Prostate gland (tissue), 2 donors: ENCODE data around the gene TRAF3IP1. TPM values are rescaled to one million over a fixed set of nuclear protein-coding genes. Genes with fewer than 3 reads are reported as not detected.

Experiments used
- DNase-seq: peaks from one replicate; pipeline ENCODE4 v3.0.0-alpha.2; 2019; ENCODE audit warnings: low spot score
- H3K27ac ChIP-seq, 2 donors: fragments of 200-600 bp; sonication (generic); 2 replicates each; pipeline ENCODE4 v1.5.1; 2017 to 2019
- H3K27me3 ChIP-seq: fragments of 200-600 bp; sonication (generic); replicated peaks from 2 replicates; pipeline ENCODE4 v1.5.1; 2019; ENCODE audit not compliant: insufficient read depth
- H3K36me3 ChIP-seq, 2 donors: fragments of 200-600 bp; sonication (generic); 1 replicate in 1 of 2; 2 replicates in 1 of 2; pipeline versions ENCODE4 v1.5.1 to v1.8.1; 2017 to 2019
- H3K4me1 ChIP-seq: fragments of 200-600 bp; sonication (generic); replicated peaks from 2 replicates; pipeline ENCODE4 v1.5.1; 2019
- H3K4me3 ChIP-seq, 2 donors: fragments of 200-600 bp; sonication (generic); 2 replicates each; pipeline ENCODE4 v1.5.1; 2017 to 2019
- H3K9me3 ChIP-seq: fragments of 200-600 bp; sonication (generic); 2 replicates; pipeline ENCODE4 v1.5.1; 2017
- CTCF ChIP-seq, 4 experiments: fragments of 200-600 bp in 2 of 4; fragments of 450-650 bp in 2 of 4; sonication (generic) in 2 of 4; IDR thresholded peaks; 1 replicate in 3 of 4; 2 replicates in 1 of 4; pipeline ENCODE4 v1.5.1; 2016 to 2019; ENCODE audit warnings: antibody characterized with exemption in 4 of 4, mild to moderate bottlenecking in 2 of 4, moderate library complexity in 2 of 4
- POLR2A ChIP-seq: fragments of 450-650 bp; IDR thresholded peaks from one replicate; pipeline ENCODE4 v1.6.1; 2016; ENCODE audit warnings: antibody characterized with exemption, mild to moderate bottlenecking
- POLR2AphosphoS5 ChIP-seq: sonication (generic); formaldehyde crosslinking; IDR thresholded peaks from one replicate; pipeline ENCODE4 v1.6.1; 2017; ENCODE audit warnings: antibody characterized with exemption
- WGBS: methylation state at CpG from one replicate; pipeline ENCODE4 v1.1.5; 2018; 5-methylcytosine and 5-hydroxymethylcytosine counted together
- intact Hi-C: fragments of 100-400 bp; cut with DNase I; formaldehyde crosslinking; loops from one replicate; pipeline ENCODE4 v1.14.2; 2022
- total RNA-seq, 2 donors: library from RNA; depleted of rRNA; stranded (reverse); fragments of >200 nt; gene quantifications; one replicate each; pipeline ENCODE4 v1.1.0, GENCODE V29; 2016

The TRAF3IP1 gene
- total RNA-seq, 2 donors from 2014 or later: 14.4 to 18.5 TPM

- TF ChIP-seq POLR2A (no peak), POLR2AphosphoS5 (no peak)
- Histone ChIP-seq H3K27me3 (no peaks in the 10 kb centered on the region), H3K4me1 (no peaks in the 10 kb centered on the region), H3K27ac (no peak overlapping the region), H3K4me3 (no peak overlapping the region), H3K9me3 (no peaks in the 10 kb centered on the region), H3K36me3 (no peaks in the 10 kb centered on the region)
- WGBS: 78% methylated on average over 12 of the region's 12 CpGs
- intact Hi-C loops: no loop called here
- no peak for DNase-seq
These were observed 26.2 kb downstream of the TRAF3IP1 start for GRCh38 chr2:238346544-238346943.

GRCh38 chr2:238350150-238350897, 30.0 kb downstream of the TRAF3IP1 start:
- no peaks in the 10 kb centered on the region for H3K27me3 ChIP-seq
- no peak for DNase-seq
- no peaks in the 10 kb centered on the region for H3K9me3 ChIP-seq
- H3K4me1 ChIP-seq: no peaks in the 10 kb centered on the region
- no peak overlapping the region for H3K4me3 ChIP-seq
- WGBS: 93% methylated on average over 18 of the region's 18 CpGs
- intact Hi-C loops: loop anchor here (10.0 kb wide), 1 partner anchor 624 kb away; no protein-coding TSS in a partner anchor
- TF ChIP-seq POLR2AphosphoS5: no peak
- no peak for TF ChIP-seq CTCF (IDR thresholded peaks at IDR 0.05)
- no peak for TF ChIP-seq POLR2A
- H3K36me3 ChIP-seq: no peaks in the 10 kb centered on the region
- H3K27ac ChIP-seq: no peak overlapping the region

- 83% methylated on average over 15 of the region's 15 CpGs for WGBS
- no peaks in the 10 kb centered on the region for H3K36me3 ChIP-seq
- no peak for DNase-seq
These were observed 31.0 kb downstream of the TRAF3IP1 start for GRCh38 chr2:238351315-238351714.

GRCh38 chr2:238352361-238352760, 32.0 kb downstream of the TRAF3IP1 start:
- intact Hi-C loops: loop anchor here (10.0 kb wide), 1 partner anchor 622 kb away; no protein-coding TSS in a partner anchor

More at GRCh38 chr2:238351315-238351714, 31.0 kb downstream of the TRAF3IP1 start:
- intact Hi-C loops: loop anchor here (10.0 kb wide), 1 partner anchor 623 kb away; no protein-coding TSS in a partner anchor
- no peaks in the 10 kb centered on the region for H3K9me3 ChIP-seq
- no peak overlapping the region for H3K4me3 ChIP-seq
- H3K27me3 ChIP-seq: no peaks in the 10 kb centered on the region
- no peak for TF ChIP-seq POLR2A
- no peak for TF ChIP-seq POLR2AphosphoS5
- no peak for TF ChIP-seq CTCF (IDR thresholded peaks at IDR 0.05)
- no peak overlapping the region for H3K27ac ChIP-seq
- no peaks in the 10 kb centered on the region for H3K4me1 ChIP-seq

DNA sequence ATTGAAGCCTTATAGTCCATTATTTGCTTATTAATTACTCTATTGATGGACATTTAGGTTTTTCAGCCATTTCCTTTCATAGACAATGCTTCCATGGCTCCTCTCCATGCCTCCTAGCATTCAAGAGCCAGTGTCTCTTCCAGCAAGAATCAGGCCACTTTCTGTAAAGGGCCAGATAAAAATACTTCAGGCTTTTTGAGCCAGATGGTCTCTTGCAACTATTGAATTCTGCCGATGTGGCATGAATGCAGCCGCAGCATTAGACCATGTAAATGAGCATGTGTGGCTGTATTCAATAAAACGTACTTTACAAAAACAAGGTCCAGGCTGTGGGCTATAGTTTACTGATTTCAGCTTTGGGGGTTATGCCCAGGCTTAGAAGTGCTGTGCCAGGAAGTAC, 38.5 kb downstream of the TRAF3IP1 start:
- no peak overlapping the region for H3K4me3 ChIP-seq
- no peaks in the 10 kb centered on the region for H3K27me3 ChIP-seq
- no peak for DNase-seq
- no peaks in the 10 kb centered on the region for H3K36me3 ChIP-seq
- H3K27ac ChIP-seq: no peak overlapping the region
- H3K4me1 ChIP-seq: no peaks in the 10 kb centered on the region
- intact Hi-C loops: loop anchor here (10.0 kb wide), 1 partner anchor 616 kb away; no protein-coding TSS in a partner anchor
- TF ChIP-seq POLR2AphosphoS5 (no peak), POLR2A (no peak), CTCF (IDR thresholded peaks at IDR 0.05) (no peak)
- no peaks in the 10 kb centered on the region for H3K9me3 ChIP-seq
- WGBS: 94% methylated on average over 3 of the region's 3 CpGs

More at GRCh38 chr2:238352361-238352760, 32.0 kb downstream of the TRAF3IP1 start:
- Histone ChIP-seq H3K27ac (no peak overlapping the region), H3K36me3 (no peaks in the 10 kb centered on the region), H3K4me3 (no peak overlapping the region), H3K9me3 (no peaks in the 10 kb centered on the region), H3K27me3 (no peaks in the 10 kb centered on the region), H3K4me1 (no peaks in the 10 kb centered on the region)
- DNase-seq: no peak
- no peak for TF ChIP-seq CTCF (IDR thresholded peaks at IDR 0.05)
- no peak for TF ChIP-seq POLR2A
- no peak for TF ChIP-seq POLR2AphosphoS5
- WGBS: 89% methylated on average over 9 of the region's 9 CpGs
